HepG2 (cell line): ENCODE measurements around the gene EIF1AD. TPM values are rescaled to one million over a fixed set of nuclear protein-coding genes. Genes with fewer than 3 reads are reported as not detected.

ENCODE experiments used
- ATAC-seq: fragments of 200-7000 bp; cut with Tn5 transposase; 3 replicates; pipeline ENCODE4 v1.9.1; 2020; ENCODE audit warnings: mild to moderate bottlenecking, moderate library complexity
- BruUV-seq: library from RNA; stranded (reverse); fragments of 400-500 nt; replicated peaks from 2 replicates; lab custom pipeline; 2021; lab: Mats Ljungman, UMichigan
- CTCF ChIA-PET: fragments of 300-600 bp; formaldehyde crosslinking; extraction: SDS; loops from one replicate; lab custom pipeline; 2021; ENCODE audit warnings: low total read pairs, inconsistent platforms, low intra/inter-chr PET ratio; lab: Yijun Ruan, JAX
- POLR2A ChIA-PET: fragments of 350-600 bp; sonication (Branson Sonifier 250); formaldehyde crosslinking; loops from one replicate; lab custom pipeline; 2020; ENCODE audit warnings: antibody characterized with exemption, inconsistent platforms; lab: Yijun Ruan, JAX
- DNase-seq: peaks from one replicate; pipeline ENCODE4 v3.0.0-alpha.2; 2015; ENCODE audit warnings: low spot score
- FAIRE-seq: peaks from 3 replicates; lab custom pipeline; 2011; peaks lifted over from hg19 to GRCh38; lab: Jason Lieb, UNC
- H2AFZ ChIP-seq: one replicate; pipeline ENCODE4 v1.6.1; 2011; ENCODE audit warnings: low read length, inconsistent platforms
- H3K27ac ChIP-seq: fragments of 300-600 bp; 3 replicates; pipeline ENCODE4 v1.8.0; 2011; ENCODE audit warnings: mixed run types, mild to moderate bottlenecking, mixed read lengths, low read length, inconsistent platforms; ENCODE audit not compliant: insufficient read depth; ENCODE audit errors: extremely low read length
- H3K27me3 ChIP-seq, 2 experiments: fragments of 200-600 bp in 1 of 2; 2 replicates in 1 of 2; 3 replicates in 1 of 2; pipeline versions ENCODE4 v1.6.0 to v1.8.0; 2011; ENCODE audit warnings: low read length in 2 of 2, mild to moderate bottlenecking in 2 of 2, moderate library complexity in 2 of 2, inconsistent platforms in 1 of 2; ENCODE audit not compliant: insufficient read depth in 2 of 2, control insufficient read depth in 1 of 2
- H3K36me3 ChIP-seq, 2 experiments: fragments of 200-600 bp in 1 of 2; replicated peaks in 1 of 2; 2 replicates in 1 of 2; 3 replicates in 1 of 2; pipeline versions ENCODE4 v1.5.1 to v1.8.0; 2011; ENCODE audit warnings: low read length in 2 of 2, inconsistent platforms in 1 of 2; ENCODE audit not compliant: insufficient read depth in 2 of 2, control insufficient read depth in 1 of 2
- H3K4me1 ChIP-seq: 2 replicates; pipeline ENCODE4 v1.5.1; 2012; ENCODE audit warnings: low read length, inconsistent platforms; ENCODE audit not compliant: insufficient read depth
- H3K4me2 ChIP-seq: 2 replicates; pipeline ENCODE4 v1.6.0; 2011; ENCODE audit warnings: low read depth, low read length, inconsistent platforms
- H3K4me3 ChIP-seq, 3 experiments: fragments of 200-600 bp in 1 of 3; sonication (generic), shearing (Covaris generic) in 1 of 3; replicated peaks in 1 of 3; 2 replicates each; pipeline ENCODE4 v1.5.1; 2011 to 2016; ENCODE audit warnings: low read length in 3 of 3, inconsistent platforms in 2 of 3, low read depth in 2 of 3, mild to moderate bottlenecking in 2 of 3, control low read depth in 1 of 3, mixed read lengths in 1 of 3; ENCODE audit not compliant: insufficient read depth in 1 of 3
- H3K79me2 ChIP-seq: one replicate; pipeline ENCODE4 v1.6.1; 2011; ENCODE audit warnings: low read length, inconsistent platforms; ENCODE audit not compliant: insufficient read depth
- H3K9ac ChIP-seq: 2 replicates; pipeline ENCODE4 v1.6.0; 2011; ENCODE audit warnings: mild to moderate bottlenecking, low read depth, low read length, inconsistent platforms; ENCODE audit not compliant: insufficient read depth
- H3K9me3 ChIP-seq: 2 replicates; pipeline ENCODE4 v1.5.1; 2012; ENCODE audit warnings: mild to moderate bottlenecking, low read length
- H4K20me1 ChIP-seq: 2 replicates; pipeline ENCODE4 v1.6.0; 2011; ENCODE audit warnings: inconsistent platforms, mild to moderate bottlenecking, low read length, moderate library complexity; ENCODE audit not compliant: insufficient read depth
- ARID2 ChIP-seq: sonication (generic); formaldehyde crosslinking; IDR thresholded peaks from 2 replicates; pipeline ENCODE4 v1.8.1; 2022; ENCODE audit warnings: mild to moderate bottlenecking, missing genetic modification reagents, borderline replicate concordance
- CBFB ChIP-seq: sonication (generic); formaldehyde crosslinking; IDR thresholded peaks from 2 replicates; pipeline ENCODE4 v1.4.0; 2020; ENCODE audit warnings: missing genetic modification reagents
- GMEB2 ChIP-seq: IDR thresholded peaks from 2 replicates; pipeline ENCODE4 v1.6.1; 2016; ENCODE audit warnings: missing biosample characterization, missing genetic modification reagents, low read depth
- KMT2A ChIP-seq: sonication (generic); formaldehyde crosslinking; IDR thresholded peaks from 2 replicates; pipeline ENCODE4 v1.4.0; 2020; ENCODE audit warnings: missing genetic modification reagents
- MZF1 ChIP-seq: sonication (generic); formaldehyde crosslinking; IDR thresholded peaks from 2 replicates; pipeline ENCODE4 v1.8.1; 2023; ENCODE audit warnings: mild to moderate bottlenecking, missing genetic modification reagents, borderline replicate concordance
- PLRG1 ChIP-seq: fragments of 450-650 bp; conservative IDR thresholded peaks from 2 replicates; pipeline ENCODE4 v1.6.1; 2016
- SRSF9 ChIP-seq: fragments of 200-400 bp; formaldehyde crosslinking; IDR thresholded peaks from 2 replicates; pipeline ENCODE4 v1.6.1; 2018; ENCODE audit warnings: borderline replicate concordance, mild to moderate bottlenecking, low read depth, low read length; ENCODE audit not compliant: insufficient read depth, poor library complexity, severe bottlenecking
- TGIF2 ChIP-seq: IDR thresholded peaks from 2 replicates; pipeline ENCODE4 v1.6.1; 2016; ENCODE audit warnings: control low read depth, missing compliant biosample characterization
- ZBTB26 ChIP-seq: IDR thresholded peaks from 2 replicates; pipeline ENCODE4 v1.6.1; 2016; ENCODE audit warnings: missing compliant biosample characterization, missing genetic modification reagents, borderline replicate concordance
- ZBTB39 ChIP-seq: sonication (generic); formaldehyde crosslinking; IDR thresholded peaks from 2 replicates; pipeline ENCODE4 v1.5.0; 2020; ENCODE audit warnings: missing genetic modification reagents
- ZFP82 ChIP-seq: sonication (generic); formaldehyde crosslinking; IDR thresholded peaks from 2 replicates; pipeline ENCODE4 v1.5.1; 2020; ENCODE audit warnings: mild to moderate bottlenecking, missing genetic modification reagents, borderline replicate concordance
- ZFY ChIP-seq: sonication (generic); formaldehyde crosslinking; IDR thresholded peaks from 2 replicates; pipeline ENCODE4 v1.4.0; 2020; ENCODE audit warnings: missing genetic modification reagents
- ZNF225 ChIP-seq: sonication (generic); formaldehyde crosslinking; IDR thresholded peaks from 2 replicates; pipeline ENCODE4 v1.4.0; 2020; ENCODE audit warnings: mild to moderate bottlenecking, missing genetic modification reagents
- ZNF414 ChIP-seq: sonication (generic); formaldehyde crosslinking; IDR thresholded peaks from 2 replicates; pipeline ENCODE4 v1.5.0; 2020; ENCODE audit warnings: missing genetic modification reagents
- ZXDC ChIP-seq: sonication (generic); formaldehyde crosslinking; IDR thresholded peaks from 2 replicates; pipeline ENCODE4 v1.5.0; 2020; ENCODE audit warnings: mild to moderate bottlenecking, missing genetic modification reagents
- WGBS: methylation state at CpG from one replicate; pipeline ENCODE4 v1.1.6; 2017; ENCODE audit warnings: low lambda C conversion rate; 5-methylcytosine and 5-hydroxymethylcytosine counted together
- in situ Hi-C: cut with HindIII; loops from 2 replicates; pipeline ENCODE4 v1.10.0; 2017; ENCODE audit warnings: low pct_unique_long_range_greater_than_20kb; ENCODE audit not compliant: extremely low pct_ligation_motif_present
- intact Hi-C: fragments of 100-400 bp; cut with micrococcal nuclease; formaldehyde crosslinking; loops from one replicate; pipeline ENCODE4 v1.10.0; 2022; ENCODE audit not compliant: unreplicated experiment
- polyA plus RNA-seq, 8 experiments: library from polyadenylated mRNA; depleted of rRNA in 3 of 8; stranded (reverse) in 7 of 8; unstranded in 1 of 8; fragments of >200 nt; fragmentation: Illumina TruSeq in 4 of 8; extraction: Trizol in 4 of 8; gene quantifications; 2 replicates each; pipeline versions ENCODE4 v1.2.1 to v1.2.3, GENCODE V29; 2011 to 2016; ENCODE audit warnings: low read depth in 4 of 8, missing spikeins in 1 of 8, mixed read lengths in 1 of 8; ENCODE audit not compliant: insufficient read depth in 1 of 8
- total RNA-seq, 5 experiments: library from RNA; depleted of rRNA; stranded (reverse); fragments of >200 nt; fragmentation: Illumina TruSeq; extraction: Trizol; gene quantifications; 2 replicates each; pipeline ENCODE4 v1.2.3, GENCODE V29; 2016; ENCODE audit warnings: low read depth in 1 of 5

The EIF1AD gene
- total and polyA plus RNA-seq, 2 of the 13 experiments (the other 11 are each of a cell fraction or from before 2014, with no cell fraction given): 18.2 to 30.8 TPM

GRCh38 chr11:66002648-66003225, 780 bp upstream of the EIF1AD start:
- 3% methylated on average over 5 of the region's 40 CpGs for WGBS
- no peaks in the 10 kb centered on the region; a peak in 1 of 5 replicates for H3K27me3 ChIP-seq
- no peak for TF ChIP-seq ZNF414 (CRISPR knock-in tag)
- no peak for TF ChIP-seq ZXDC (CRISPR knock-in tag)
- TF ChIP-seq CBFB: no peak
- TF ChIP-seq ZNF225: no peak
- TF ChIP-seq KMT2A: no peak
- no peak for TF ChIP-seq MZF1
- no peak for TF ChIP-seq ZBTB39 (CRISPR knock-in tag)
- TF ChIP-seq ZFP82 (CRISPR knock-in tag): 0 out of 2 replicates have a peak, but pooled peaks have one; percentile 22
- TF ChIP-seq GMEB2 (CRISPR knock-in tag): no peak
- no peak for TF ChIP-seq SRSF9
- TF ChIP-seq ZBTB26 (CRISPR knock-in tag): 0 out of 2 replicates have a peak, but pooled peaks have one; percentile 31
- no peak for TF ChIP-seq ARID2 (CRISPR knock-in tag)
- TF ChIP-seq TGIF2 (CRISPR knock-in tag): no peak
- no peak for TF ChIP-seq PLRG1
- TF ChIP-seq ZFY (CRISPR knock-in tag): no peak

More at GRCh38 chr11:66002648-66003225, 780 bp upstream of the EIF1AD start:
- in situ Hi-C loops (no loop called here), intact Hi-C loops (loop anchor here (1.0 kb wide), 1 partner anchor 50 kb away; the partner anchor contains the start of gene SF3B2)
- ChIA-PET POLR2A (interaction anchor here (0.6 to 1.8 kb wide), 14 partner anchors 9 to 310 kb away, joined by 3 to 18 read pairs (median 4); partner anchors contain the start of genes CATSPER1, CCDC85B, CFL1 and CST6), CTCF (interaction anchor here (1.5 kb wide), 1 partner anchor 14 kb away, joined by 4 read pairs; no protein-coding TSS in a partner anchor)
- peak; percentile 45 for DNase-seq
- FAIRE-seq: peak; percentile 12
- H3K4me3 ChIP-seq: peak overlapping the region; percentile 81 to 92 (median 88)
- H3K4me2 ChIP-seq: peak overlapping the region; percentile 89
- no peak overlapping the region for H2AFZ ChIP-seq
- peak overlapping the region; percentile 94 for H3K27ac ChIP-seq
- peak; percentile 66 for ATAC-seq
- peak overlapping the region; percentile 92 for H3K9ac ChIP-seq
- no peaks in the 10 kb centered on the region for H3K9me3 ChIP-seq
- H4K20me1 ChIP-seq: no peaks in the 10 kb centered on the region
- peaks cover 16 to 34% of the 10 kb centered on the region in 2 experiments for H3K36me3 ChIP-seq
- no TSS peak for BruUV-seq
- H3K79me2 ChIP-seq: peaks cover 33% of the 10 kb centered on the region
- H3K4me1 ChIP-seq: peaks cover 41% of the 10 kb centered on the region
